Measurements from ENCODE around the gene GLIS1. TPM values are rescaled to one million over a fixed set of nuclear protein-coding genes. Genes with fewer than 3 reads are reported as not detected.

GLIS1 gene
- polyA plus RNA-seq, 3 donors: 0.22 to 3.7 (median 0.56) TPM

- H3K27ac ChIP-seq (ENCODE audit: low read depth, low read length): no peak overlapping the region
- 79 to 92% (median 86%) methylated on average over 4 of the region's 4 CpGs for WGBS, 3 donors
These were observed 140.0 kb downstream of the GLIS1 start for GRCh38 chr1:53598966-53599365.

GRCh38 chr1:53595906-53596305 is 143.1 kb downstream of the GLIS1 start:
- H3K27ac ChIP-seq (ENCODE audit: low read depth, low read length): no peak overlapping the region
- 83 to 92% (median 92%) methylated on average over 7 of the region's 7 CpGs for WGBS, 3 donors

- no peak overlapping the region for H3K27ac ChIP-seq (ENCODE audit: low read depth, low read length)
- WGBS, 3 donors: 86 to 92% (median 91%) methylated on average over 31 of the region's 31 CpGs
These were observed 144.4 kb downstream of the GLIS1 start for GRCh38 chr1:53594391-53595180.

- WGBS, 3 donors: 64 to 77% (median 74%) methylated on average over 27 of the region's 27 CpGs
- no peak overlapping the region for H3K27ac ChIP-seq (ENCODE audit: low read depth, low read length)
These were observed 145.1 kb downstream of the GLIS1 start for GRCh38 chr1:53593758-53594380.

- WGBS, 3 donors: 90 to 94% (median 93%) methylated on average over 14 of the region's 14 CpGs
- H3K27ac ChIP-seq (ENCODE audit: low read depth, low read length): no peak overlapping the region
These were observed 145.8 kb downstream of the GLIS1 start for GRCh38 chr1:53592985-53593757.

- no peak overlapping the region for H3K27ac ChIP-seq (ENCODE audit: low read depth, low read length)
- WGBS, 3 donors: 56 to 68% (median 57%) methylated on average over 6 of the region's 6 CpGs
These were observed 146.4 kb downstream of the GLIS1 start for GRCh38 chr1:53592521-53592982.

- WGBS, 3 donors: 88 to 97% (median 94%) methylated on average over 4 of the region's 4 CpGs
- no peak overlapping the region for H3K27ac ChIP-seq (ENCODE audit: low read depth, low read length)
These were observed 147.0 kb downstream of the GLIS1 start for GRCh38 chr1:53591924-53592323.

GRCh38 chr1:53590531-53591515 is 148.1 kb downstream of the GLIS1 start:
- H3K27ac ChIP-seq (ENCODE audit: low read depth, low read length): no peak overlapping the region
- WGBS, 3 donors: 62 to 83% (median 67%) methylated on average over 20 of the region's 20 CpGs

- 74 to 93% (median 86%) methylated on average over 4 of the region's 4 CpGs for WGBS, 3 donors
- no peak overlapping the region for H3K27ac ChIP-seq (ENCODE audit: low read depth, low read length)
These were observed 148.9 kb downstream of the GLIS1 start for GRCh38 chr1:53590104-53590503.

- no peak overlapping the region for H3K27ac ChIP-seq (ENCODE audit: low read depth, low read length)
- WGBS, 3 donors: 87 to 92% (median 91%) methylated on average over 11 of the region's 11 CpGs
These were observed 149.7 kb downstream of the GLIS1 start for GRCh38 chr1:53589043-53589887.

GRCh38 chr1:53588053-53588779 is 150.7 kb downstream of the GLIS1 start:
- 75 to 90% (median 83%) methylated on average over 6 of the region's 6 CpGs for WGBS, 3 donors
- no peak overlapping the region for H3K27ac ChIP-seq (ENCODE audit: low read depth, low read length)

GRCh38 chr1:53587252-53587988 is 151.5 kb downstream of the GLIS1 start:
- 68 to 84% (median 78%) methylated on average over 4 of the region's 4 CpGs for WGBS, 3 donors

GRCh38 chr1:53586765-53587164 is 152.2 kb downstream of the GLIS1 start:
- H3K27ac ChIP-seq (ENCODE audit: low read depth, low read length): no peak overlapping the region
- 76 to 93% (median 90%) methylated on average over 2 of the region's 2 CpGs for WGBS, 3 donors

More at GRCh38 chr1:53587252-53587988, 151.5 kb downstream of the GLIS1 start:
- H3K27ac ChIP-seq (ENCODE audit: low read depth, low read length): no peak overlapping the region

- WGBS, 3 donors: 75 to 100% (median 96%) methylated on average over 1 of the region's 1 CpG
These were observed 153.4 kb downstream of the GLIS1 start for GRCh38 chr1:53585565-53585964.

GRCh38 chr1:53585129-53585528 is 153.8 kb downstream of the GLIS1 start:
- H3K27ac ChIP-seq (ENCODE audit: low read depth, low read length): no peak overlapping the region
- WGBS, 3 donors: 33 to 62% (median 37%) methylated on average over 5 of the region's 5 CpGs

More at GRCh38 chr1:53585565-53585964, 153.4 kb downstream of the GLIS1 start:
- H3K27ac ChIP-seq (ENCODE audit: low read depth, low read length): no peak overlapping the region

- 66 to 75% (median 73%) methylated on average over 2 of the region's 2 CpGs for WGBS, 3 donors
- no peak overlapping the region for H3K27ac ChIP-seq (ENCODE audit: low read depth, low read length)
These were observed 154.2 kb downstream of the GLIS1 start for GRCh38 chr1:53584777-53585107.
